ENCODE measurements around the gene MPPE1. TPM values are rescaled to one million over a fixed set of nuclear protein-coding genes. Genes with fewer than 3 reads are reported as not detected.

The MPPE1 gene
- total RNA-seq, 2 experiments from 2014 or later = 21.7 to 22.4 TPM

DNA sequence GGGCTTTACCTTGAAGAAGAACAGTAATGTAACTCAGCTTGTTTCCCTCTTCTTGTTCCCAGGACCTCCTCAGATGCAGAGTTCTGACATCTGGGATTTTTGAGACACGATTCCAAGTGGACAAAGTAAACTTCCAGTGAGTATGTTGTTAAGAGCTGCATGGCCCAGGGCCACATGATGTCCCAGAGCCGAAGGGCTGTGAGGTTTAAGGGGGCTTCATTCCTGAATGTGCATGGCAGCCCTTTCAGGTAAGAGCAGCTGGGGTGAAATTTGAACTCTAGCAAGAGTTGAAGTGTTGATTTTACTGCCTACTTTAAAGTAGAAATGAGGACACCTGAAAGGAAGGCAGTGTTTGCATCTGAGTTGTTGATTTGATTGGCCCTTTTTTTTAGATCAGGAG lies 43.6 kb downstream of the MPPE1 start:
- CTCF ChIA-PET = no interaction called here
- Mint-ChIP-seq H3K27ac (no peak overlapping the region), H3K27me3 (peaks cover 5% of the 10 kb centered on the region), H3K4me1 (ENCODE audit: low read depth) (peaks cover 7% of the 10 kb centered on the region), H3K9me3 (no peaks in the 10 kb centered on the region), H3K36me3 (ENCODE audit: low read depth) (no peaks in the 10 kb centered on the region), H3K4me3 (no peak overlapping the region)
- TF ChIP-seq, protein P1, sequence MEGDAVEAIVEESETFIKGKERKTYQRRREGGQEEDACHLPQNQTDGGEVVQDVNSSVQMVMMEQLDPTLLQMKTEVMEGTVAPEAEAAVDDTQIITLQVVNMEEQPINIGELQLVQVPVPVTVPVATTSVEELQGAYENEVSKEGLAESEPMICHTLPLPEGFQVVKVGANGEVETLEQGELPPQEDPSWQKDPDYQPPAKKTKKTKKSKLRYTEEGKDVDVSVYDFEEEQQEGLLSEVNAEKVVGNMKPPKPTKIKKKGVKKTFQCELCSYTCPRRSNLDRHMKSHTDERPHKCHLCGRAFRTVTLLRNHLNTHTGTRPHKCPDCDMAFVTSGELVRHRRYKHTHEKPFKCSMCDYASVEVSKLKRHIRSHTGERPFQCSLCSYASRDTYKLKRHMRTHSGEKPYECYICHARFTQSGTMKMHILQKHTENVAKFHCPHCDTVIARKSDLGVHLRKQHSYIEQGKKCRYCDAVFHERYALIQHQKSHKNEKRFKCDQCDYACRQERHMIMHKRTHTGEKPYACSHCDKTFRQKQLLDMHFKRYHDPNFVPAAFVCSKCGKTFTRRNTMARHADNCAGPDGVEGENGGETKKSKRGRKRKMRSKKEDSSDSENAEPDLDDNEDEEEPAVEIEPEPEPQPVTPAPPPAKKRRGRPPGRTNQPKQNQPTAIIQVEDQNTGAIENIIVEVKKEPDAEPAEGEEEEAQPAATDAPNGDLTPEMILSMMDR (IDR thresholded peaks at IDR 0.05) = no peak
- POLR2A ChIA-PET = interaction anchor here (0.6 to 1.0 kb wide), 2 partner anchors 22 to 480 kb away, joined by 3 read pairs; no protein-coding TSS in a partner anchor
- intact Hi-C loops (cut with micrococcal nuclease) = no loop called here
- DNase-seq (no peak), ATAC-seq (no peak)

DNA sequence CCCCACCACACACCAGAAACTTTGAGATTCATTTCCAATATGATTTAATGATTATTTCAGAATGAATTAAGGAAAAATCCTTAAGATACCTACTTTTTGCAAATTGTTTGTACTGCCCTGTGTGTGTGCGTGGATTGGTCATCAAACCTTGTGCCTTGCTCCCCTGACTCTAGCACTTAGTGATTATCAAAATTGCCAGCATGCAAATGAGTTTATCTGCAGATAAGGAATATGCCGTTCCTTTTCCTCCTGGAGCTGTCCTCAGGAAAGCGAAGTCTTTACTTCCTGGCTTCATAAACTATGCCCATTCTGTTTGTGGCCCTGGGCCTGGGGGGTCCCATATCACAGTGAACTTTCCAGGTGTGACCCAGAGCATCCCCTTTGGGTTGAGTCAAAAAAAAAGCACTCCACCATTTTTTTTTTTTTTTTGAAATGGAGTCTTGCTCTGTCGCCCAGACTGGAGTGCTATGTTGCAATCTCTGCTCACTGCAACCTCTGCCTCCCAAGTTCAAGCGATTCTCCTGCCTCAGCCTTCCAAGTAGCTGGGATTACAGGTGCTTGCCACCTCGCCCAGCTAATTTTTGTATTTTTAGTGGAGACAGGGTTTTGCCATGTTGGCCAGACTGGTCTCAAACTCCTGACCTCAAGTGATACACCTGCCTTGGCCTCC lies 45.5 kb downstream of the MPPE1 start:
- POLR2A ChIA-PET = interaction anchor here (0.6 to 0.7 kb wide), 2 partner anchors 62 to 189 kb away, joined by 3 to 4 read pairs; no protein-coding TSS in a partner anchor
- H3K4me3 Mint-ChIP-seq = no peak overlapping the region
- no peaks in the 10 kb centered on the region for H3K36me3 Mint-ChIP-seq (ENCODE audit: low read depth)
- no peak overlapping the region for H3K27ac Mint-ChIP-seq
- H3K27me3 Mint-ChIP-seq = peaks cover 2% of the 10 kb centered on the region
- intact Hi-C loops (cut with micrococcal nuclease) = no loop called here
- TF ChIP-seq, protein P1 (IDR thresholded peaks at IDR 0.05) = no peak
- H3K9me3 Mint-ChIP-seq = no peaks in the 10 kb centered on the region
- no peak for ATAC-seq
- CTCF ChIA-PET = interaction anchor here (1.0 kb wide), 1 partner anchor 130 kb away, joined by 4 read pairs; no protein-coding TSS in a partner anchor
- peaks cover 11% of the 10 kb centered on the region for H3K4me1 Mint-ChIP-seq (ENCODE audit: low read depth)
- no peak for DNase-seq

DNA sequence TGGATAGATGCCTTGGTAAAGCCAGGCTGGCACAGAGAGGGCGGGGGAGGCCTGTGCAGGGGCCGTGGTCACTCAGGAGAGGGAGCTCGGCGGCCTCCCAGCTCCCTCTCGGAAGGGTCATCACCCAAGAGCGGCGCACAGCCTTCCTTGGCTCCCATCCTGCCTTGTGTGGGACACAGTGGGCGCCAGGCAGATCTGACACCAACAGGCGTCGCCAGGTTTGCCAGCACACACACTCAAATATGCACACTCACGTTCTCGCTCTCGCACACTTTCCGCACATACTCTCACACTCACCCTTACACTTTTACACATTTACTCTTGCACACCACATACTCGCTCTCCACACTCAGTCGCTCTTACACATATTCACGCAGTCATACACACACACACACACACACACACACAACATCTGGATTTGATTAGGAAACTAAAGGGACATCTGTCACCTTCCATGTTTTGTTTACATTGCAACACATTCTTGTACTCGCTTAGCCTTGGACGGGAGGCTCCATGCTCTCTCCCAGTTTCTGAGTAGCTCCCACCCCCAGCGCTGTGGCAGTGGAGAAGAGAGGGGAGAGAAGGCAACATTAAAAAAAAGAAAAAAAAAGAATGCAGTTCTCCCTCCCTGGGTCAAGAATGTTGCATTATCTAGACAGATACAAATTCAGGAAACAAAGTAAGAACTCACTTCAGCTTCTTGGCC lies 46.4 kb downstream of the MPPE1 start:
- ChIA-PET CTCF (interaction anchor here (1.0 kb wide), 1 partner anchor 129 kb away, joined by 4 read pairs; no protein-coding TSS in a partner anchor), POLR2A (interaction anchor here (0.6 kb wide), 1 partner anchor 190 kb away, joined by 3 read pairs; no protein-coding TSS in a partner anchor)
- no peaks in the 10 kb centered on the region for H3K9me3 Mint-ChIP-seq
- no peaks in the 10 kb centered on the region for H3K36me3 Mint-ChIP-seq (ENCODE audit: low read depth)
- TF ChIP-seq, protein P1 (IDR thresholded peaks at IDR 0.05) = no peak
- H3K4me3 Mint-ChIP-seq = no peak overlapping the region
- DNase-seq (no peak), ATAC-seq (no peak)
- H3K27ac Mint-ChIP-seq = no peak overlapping the region
- H3K4me1 Mint-ChIP-seq (ENCODE audit: low read depth) = peaks cover 11% of the 10 kb centered on the region
- H3K27me3 Mint-ChIP-seq = peaks cover under 1% of the 10 kb centered on the region
- intact Hi-C loops (cut with micrococcal nuclease) = no loop called here

DNA sequence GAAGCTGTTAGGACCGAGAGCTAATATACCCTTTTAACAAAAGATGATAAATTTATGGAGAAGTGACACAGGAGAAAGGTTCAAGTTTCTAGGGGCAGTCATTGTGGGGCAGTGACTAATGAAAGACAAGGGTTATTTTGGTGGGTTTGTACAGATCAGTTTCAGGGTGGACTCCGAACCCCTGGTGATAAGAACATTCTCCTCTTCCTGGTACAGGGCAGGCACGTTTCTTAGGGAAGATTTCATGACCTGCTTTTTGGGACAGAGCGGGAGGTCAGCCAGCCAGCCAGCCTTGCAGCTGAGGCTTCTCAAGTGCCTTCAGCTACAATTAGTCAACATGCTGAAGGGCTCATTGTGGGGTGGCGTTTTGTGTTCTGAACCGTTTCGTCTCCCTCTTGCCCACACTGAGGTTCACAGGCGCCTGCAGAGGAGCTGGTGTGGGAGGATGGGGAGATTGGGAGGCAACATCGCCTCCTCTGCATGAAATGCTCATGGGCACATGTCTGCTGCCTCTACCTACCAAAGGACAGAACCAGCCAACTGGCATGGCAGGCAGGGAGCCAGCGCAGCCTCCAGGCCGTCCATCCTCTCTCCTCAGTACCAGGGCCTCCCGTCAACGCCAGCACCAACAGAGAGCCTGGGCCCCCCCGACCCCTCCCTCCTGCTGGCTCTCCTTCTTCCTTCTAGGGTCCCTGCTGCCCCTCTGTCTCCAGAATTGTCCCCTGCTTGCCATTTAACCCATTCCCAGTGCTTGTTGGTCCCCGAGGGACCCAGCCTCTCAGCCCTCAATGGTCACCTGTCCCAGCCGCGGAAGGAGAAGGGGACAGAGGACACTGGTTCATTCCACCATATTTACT lies 47.3 kb downstream of the MPPE1 start:
- ATAC-seq (no peak), DNase-seq (no peak)
- no peaks in the 10 kb centered on the region for H3K27me3 Mint-ChIP-seq
- no peak overlapping the region for H3K27ac Mint-ChIP-seq
- ChIA-PET CTCF (interaction anchor here (1.1 kb wide), 1 partner anchor 32 kb away, joined by 3 read pairs; no protein-coding TSS in a partner anchor), POLR2A (no interaction called here)
- intact Hi-C loops (cut with micrococcal nuclease) = no loop called here
- peaks cover 1% of the 10 kb centered on the region for H3K36me3 Mint-ChIP-seq (ENCODE audit: low read depth)
- H3K4me3 Mint-ChIP-seq = no peak overlapping the region
- peaks cover 11% of the 10 kb centered on the region for H3K4me1 Mint-ChIP-seq (ENCODE audit: low read depth)
- TF ChIP-seq, protein P1 (IDR thresholded peaks at IDR 0.05) = no peak
- H3K9me3 Mint-ChIP-seq = no peaks in the 10 kb centered on the region

Data from activated CD8-positive, alpha-beta T cell treated with anti-CD3 and anti-CD28 coated beads for 36 hours (primary cell).